HG02973 (cell line): ENCODE data around the gene OR11L1.

Source experiments
- ATAC-seq: cut with Tn5 transposase; IDR thresholded peaks from one replicate; pipeline ENCODE4 v1.9.1; 2021; ENCODE audit warnings: moderate library complexity; ENCODE audit not compliant: unreplicated experiment

Gene OR11L1

DNA sequence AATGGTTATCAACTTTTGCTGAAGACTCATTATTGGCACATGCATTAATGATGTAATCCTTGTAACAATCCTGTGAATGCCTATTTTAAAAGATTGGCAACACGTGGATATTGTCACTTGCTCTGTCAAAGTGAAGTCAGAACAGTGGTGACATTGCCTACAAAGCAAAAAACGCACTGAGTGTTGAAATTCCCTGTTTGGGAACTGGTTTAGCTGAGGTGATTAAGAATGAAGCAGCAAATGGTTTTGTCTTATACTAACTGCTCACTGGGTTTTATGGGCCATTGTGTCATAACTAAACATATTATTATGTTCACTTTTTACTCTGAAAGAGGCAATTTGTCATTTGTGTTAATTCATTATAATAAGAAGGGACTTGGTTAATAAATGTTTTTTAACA, 29.1 kb downstream of the OR11L1 start:
- ATAC-seq, result no peak

DNA sequence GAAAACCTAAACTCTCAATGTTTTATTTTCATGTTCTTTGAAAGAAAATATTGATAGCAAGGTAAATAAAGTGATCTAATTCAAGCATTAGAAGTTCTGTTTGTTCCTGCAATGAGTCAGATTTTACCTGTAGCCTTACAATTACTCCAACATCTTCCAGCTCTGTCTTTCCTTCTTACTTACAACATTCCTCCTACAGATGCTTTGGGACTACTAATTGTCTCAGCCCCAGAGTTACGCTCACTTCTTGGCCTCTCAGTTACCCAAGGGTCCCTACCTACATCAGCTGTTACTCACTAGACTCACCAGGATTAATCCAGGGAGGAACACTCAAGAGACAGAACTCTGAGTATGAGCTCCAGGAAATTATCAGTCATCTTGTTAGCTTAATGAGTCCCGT, 44.2 kb downstream of the OR11L1 start:
- no peak for ATAC-seq
